Lung microvascular endothelial cell (primary cell): ENCODE results near the gene PGAP6. TPM values are rescaled to one million over a fixed set of nuclear protein-coding genes. Genes with fewer than 3 reads are reported as not detected.
A peak's percentile ranks its signal among the peaks of the same experiment; 100 is the strongest.
"Not testable (repeated sequence)": the region's sequence is repeated elsewhere in the genome, so short reads cannot be mapped to it uniquely, and the experiment has no call there.

Experiments used
- DNase-seq, 2 donors: peaks; one replicate each; pipeline versions ENCODE4 v3.0.0 to v3.0.0-alpha.2; 2010; ENCODE audit warnings: low read depth in 2 of 2
- total RNA-seq: library from RNA; depleted of rRNA; stranded (reverse); fragments of >200 nt; gene quantifications from 2 replicates; pipeline ENCODE4 v1.2.1, GENCODE V29; 2014

PGAP6 gene, protein sequence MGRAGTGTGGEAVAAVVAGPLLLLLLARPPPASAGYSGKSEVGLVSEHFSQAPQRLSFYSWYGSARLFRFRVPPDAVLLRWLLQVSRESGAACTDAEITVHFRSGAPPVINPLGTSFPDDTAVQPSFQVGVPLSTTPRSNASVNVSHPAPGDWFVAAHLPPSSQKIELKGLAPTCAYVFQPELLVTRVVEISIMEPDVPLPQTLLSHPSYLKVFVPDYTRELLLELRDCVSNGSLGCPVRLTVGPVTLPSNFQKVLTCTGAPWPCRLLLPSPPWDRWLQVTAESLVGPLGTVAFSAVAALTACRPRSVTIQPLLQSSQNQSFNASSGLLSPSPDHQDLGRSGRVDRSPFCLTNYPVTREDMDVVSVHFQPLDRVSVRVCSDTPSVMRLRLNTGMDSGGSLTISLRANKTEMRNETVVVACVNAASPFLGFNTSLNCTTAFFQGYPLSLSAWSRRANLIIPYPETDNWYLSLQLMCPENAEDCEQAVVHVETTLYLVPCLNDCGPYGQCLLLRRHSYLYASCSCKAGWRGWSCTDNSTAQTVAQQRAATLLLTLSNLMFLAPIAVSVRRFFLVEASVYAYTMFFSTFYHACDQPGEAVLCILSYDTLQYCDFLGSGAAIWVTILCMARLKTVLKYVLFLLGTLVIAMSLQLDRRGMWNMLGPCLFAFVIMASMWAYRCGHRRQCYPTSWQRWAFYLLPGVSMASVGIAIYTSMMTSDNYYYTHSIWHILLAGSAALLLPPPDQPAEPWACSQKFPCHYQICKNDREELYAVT
- total RNA-seq = 78.7 and 110 TPM in 2 replicates

DNA sequence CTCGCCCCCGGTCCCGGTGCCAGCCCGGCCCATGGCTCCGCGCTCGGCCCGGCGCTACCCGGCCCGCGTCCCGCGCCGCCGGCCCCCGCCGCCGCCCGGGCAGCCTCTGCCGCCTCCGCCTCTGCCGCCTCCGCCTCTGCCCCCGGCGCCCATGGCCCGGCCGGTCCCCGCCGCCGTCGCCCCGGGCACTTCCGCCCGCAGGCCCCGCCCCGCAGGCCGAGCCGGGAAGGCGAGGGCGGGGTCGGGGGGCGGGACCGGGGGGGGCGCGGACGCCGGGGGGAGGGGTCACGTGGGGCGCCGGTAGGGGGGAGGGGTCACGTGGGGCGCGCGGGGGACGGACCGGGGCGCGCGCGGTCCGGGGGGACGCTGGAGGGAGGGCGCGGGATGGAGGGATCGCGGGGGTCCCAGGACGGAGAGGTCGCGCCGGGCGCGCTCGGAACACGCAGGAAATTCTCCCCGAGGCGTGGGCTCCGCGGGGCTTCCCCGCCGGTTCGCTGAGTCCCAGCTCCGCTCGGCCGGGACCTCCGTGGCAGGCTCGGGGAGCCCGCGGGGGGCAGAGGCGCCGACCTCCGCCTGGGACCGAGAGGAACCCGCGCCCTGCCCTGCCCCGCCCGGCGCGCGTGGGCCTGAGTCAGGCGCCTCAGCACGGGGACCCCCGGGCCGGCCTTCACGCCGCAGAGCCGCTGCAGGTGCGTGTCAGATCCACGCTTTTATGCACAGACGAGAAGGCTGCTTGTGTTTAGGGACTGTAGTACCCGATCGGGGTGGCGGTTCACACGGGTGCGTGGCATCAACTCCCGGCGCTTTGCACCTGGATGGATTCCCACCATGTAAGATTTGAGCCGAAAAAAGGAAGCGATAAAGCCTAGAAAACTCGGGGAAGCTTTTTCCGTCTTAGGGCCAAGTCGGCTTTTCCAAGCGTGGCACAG lies at the start of gene PGAP6:
TSS of gene PGAP6 (minus strand) at position 190 of the 929 bp plus-strand sequence. CDS start at position 33, 157 bp downstream.
- peak; percentile 54 to 72 for DNase-seq

GRCh38 chr16:430904-431303 lies 49.1 kb upstream of the PGAP6 start:
- DNase-seq = no peak

- no peak for DNase-seq
Observed at GRCh38 chr16:427250-427649, 45.5 kb upstream of the PGAP6 start.

DNA sequence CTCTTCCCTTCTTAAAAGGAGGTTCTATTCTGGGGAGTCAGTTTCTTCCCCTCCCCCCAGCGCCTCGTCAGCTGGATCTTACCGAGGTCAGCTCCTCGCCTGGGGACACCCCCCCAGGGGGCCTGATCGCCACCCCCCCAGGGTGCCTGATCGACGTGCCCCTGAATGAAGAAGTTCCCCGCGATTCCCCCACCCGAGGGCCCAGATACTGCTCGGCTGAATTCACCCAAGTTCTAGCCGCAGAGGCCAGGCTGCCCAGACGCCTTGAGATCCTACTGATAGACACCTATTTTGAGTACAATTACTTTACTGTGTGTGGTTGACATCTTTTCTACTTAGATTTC lies 45.1 kb upstream of the PGAP6 start:
- DNase-seq = peak in 1 of 2 donors; percentile 27

GRCh38 chr16:426115-426905 lies 44.5 kb upstream of the PGAP6 start:
- peak; percentile 24 to 32 for DNase-seq

DNA sequence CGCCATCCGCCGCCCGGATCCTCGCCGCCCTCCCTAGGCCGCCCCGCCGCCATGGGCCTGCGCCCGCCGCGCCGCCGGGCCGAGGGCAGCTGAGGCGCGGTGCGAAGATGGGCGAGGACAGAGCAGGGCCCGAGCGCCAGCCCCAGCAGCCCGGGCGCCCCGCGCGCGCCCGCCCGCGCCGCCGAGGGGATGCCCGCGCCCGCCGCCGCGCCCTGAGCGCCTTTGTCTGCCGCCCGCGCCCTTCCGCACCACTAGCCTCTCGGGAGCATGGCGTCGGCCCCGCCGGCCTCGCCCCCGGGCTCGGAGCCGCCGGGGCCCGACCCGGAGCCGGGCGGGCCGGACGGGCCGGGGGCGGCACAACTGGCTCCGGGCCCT lies 43.9 kb upstream of the PGAP6 start:
- DNase-seq = no peak

- DNase-seq = peak; percentile 85 to 87
Observed at GRCh38 chr16:425082-425718, 43.4 kb upstream of the PGAP6 start, which contains the start of gene RAB11FIP3. TSS of gene RAB11FIP3 (plus strand) at chr16:425649. CDS start at chr16:426007, 358 bp downstream.

GRCh38 chr16:424623-425081 lies 42.9 kb upstream of the PGAP6 start:
- DNase-seq = peak; percentile 30 to 39

GRCh38 chr16:424033-424622 lies 42.4 kb upstream of the PGAP6 start:
- DNase-seq = peak; percentile 43 to 95

GRCh38 chr16:422179-422578 lies 40.4 kb upstream of the PGAP6 start:
- not testable (repeated sequence) for DNase-seq

DNA sequence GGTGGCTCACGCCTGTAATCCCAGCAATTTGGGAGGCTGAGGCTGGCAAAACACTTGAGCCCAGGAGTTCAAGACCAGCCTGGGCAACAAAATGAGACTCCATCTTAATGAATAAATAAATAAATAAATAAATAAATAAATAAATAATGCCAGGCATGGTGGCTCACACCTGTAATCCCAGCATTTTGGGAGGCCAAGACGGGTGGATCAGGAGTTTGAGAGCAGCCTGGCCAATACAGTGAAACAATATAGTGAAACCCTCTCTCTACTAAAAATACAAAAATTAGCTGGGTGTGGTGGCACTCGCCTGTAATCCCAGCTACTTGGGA lies 33.4 kb upstream of the PGAP6 start:
- DNase-seq = not testable (repeated sequence)

DNA sequence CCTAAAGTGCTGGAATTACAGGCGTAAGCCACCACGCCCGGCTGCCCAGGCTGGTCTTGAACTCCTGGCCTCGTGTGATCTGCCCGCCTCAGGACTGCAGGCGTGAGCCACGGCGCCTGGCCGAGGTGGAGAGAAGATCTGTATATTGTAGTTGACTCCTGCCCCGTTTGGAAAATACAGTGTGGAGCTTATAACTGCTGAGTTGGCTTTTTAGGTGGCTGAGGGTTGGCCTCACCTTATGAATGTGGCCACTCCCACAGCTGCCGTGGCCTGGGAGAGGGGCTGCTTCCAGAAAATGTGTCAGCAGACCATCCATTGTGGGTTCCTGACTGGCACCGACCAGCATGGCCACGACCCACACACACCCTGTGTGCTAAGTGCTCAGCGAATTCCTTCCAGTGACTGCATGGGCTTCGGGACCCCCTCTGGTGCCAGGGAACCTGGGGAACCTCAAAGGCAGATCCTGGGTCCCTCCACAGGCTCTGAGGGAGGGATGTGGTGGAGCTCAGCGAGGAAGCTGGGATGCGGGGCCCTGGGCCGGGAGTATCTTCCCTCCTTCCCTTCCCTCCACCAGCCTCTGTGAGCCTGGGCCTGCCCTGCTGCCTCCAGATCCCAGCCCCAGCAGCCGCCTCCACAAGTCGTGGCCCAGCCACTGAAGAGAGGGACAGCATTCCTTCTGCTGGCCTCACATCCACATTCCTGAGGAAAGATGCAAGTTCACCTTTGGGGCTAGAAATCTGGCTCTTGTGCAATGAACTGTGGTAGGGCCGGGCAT lies 32.8 kb upstream of the PGAP6 start:
- DNase-seq = no peak

DNA sequence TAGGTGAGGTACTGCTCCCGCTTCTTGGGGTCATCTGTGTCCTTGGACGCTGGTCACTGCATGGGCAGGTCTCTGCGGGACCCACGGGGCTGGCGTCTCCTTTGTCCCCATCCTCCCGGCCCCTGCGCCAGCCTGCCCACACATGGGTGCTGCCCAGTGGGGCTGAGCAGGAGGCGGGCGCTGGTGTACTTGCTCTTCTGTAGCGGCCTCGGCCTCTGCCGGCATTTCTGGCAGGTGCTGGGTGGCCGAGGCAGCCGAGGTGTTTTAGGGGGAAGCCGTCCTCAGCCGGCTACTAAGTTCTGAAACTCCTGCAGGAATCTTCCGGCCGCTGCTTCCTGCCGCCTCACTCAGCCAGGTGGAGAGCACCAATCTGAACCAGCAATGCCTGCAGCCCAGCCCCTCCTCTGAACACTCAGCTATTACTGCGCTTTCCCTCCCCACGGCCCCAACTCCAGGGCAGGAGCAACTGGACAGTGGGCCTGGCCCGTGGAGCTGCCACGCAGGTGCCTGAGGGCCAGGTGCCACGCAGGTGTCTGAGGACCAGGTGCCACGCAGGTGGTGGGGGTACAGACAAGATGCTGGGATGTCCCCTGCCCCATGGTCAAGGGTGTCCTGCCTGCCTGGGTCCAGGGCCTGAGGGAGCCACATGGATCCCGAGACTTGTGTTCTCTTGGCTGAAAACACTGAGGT lies 29.9 kb upstream of the PGAP6 start:
- DNase-seq = no peak

DNA sequence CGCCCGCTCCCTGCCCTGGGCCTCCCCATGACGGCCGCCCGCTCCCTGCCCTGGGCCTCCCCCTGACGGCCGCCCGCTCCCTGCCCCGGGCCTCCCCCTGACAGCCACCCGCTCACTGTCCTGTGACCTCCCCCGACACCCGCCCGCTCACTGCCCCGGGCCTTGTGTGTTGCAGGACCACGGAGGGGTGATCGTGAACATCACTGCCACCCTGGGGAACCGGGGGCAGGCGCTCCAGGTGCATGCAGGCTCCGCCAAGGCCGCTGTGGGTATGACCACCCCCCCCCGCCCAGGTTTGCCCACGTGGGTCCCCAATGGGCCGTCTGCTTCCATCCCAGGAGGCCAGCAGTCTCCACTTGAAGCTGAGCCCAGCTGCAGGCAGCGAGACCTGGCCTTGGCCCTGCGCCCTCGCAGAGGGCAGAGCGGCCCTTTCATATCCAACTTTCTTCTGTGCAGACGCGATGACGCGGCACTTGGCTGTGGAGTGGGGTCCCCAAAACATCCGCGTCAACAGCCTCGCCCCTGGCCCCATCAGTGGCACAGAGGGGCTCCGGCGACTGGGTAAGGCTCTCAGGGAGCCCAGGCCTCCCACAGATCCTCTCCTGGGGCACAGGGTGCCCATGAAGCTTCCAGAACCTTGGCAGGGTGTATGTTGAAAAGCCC lies 28.9 kb upstream of the PGAP6 start:
- DNase-seq = no peak

- DNase-seq = no peak
Observed at GRCh38 chr16:407253-407652, 25.5 kb upstream of the PGAP6 start.

GRCh38 chr16:405548-406506 lies 24.0 kb upstream of the PGAP6 start:
- DNase-seq = no peak

- no peak for DNase-seq
Observed at GRCh38 chr16:404971-405486, 23.3 kb upstream of the PGAP6 start.
